Measurements from ENCODE around the gene TRIM50. TPM values are rescaled to one million over a fixed set of nuclear protein-coding genes. Genes with fewer than 3 reads are reported as not detected.
"Not testable (repeated sequence)": the region's sequence is repeated elsewhere in the genome, so short reads cannot be mapped to it uniquely, and the experiment has no call there.

Gene TRIM50
- total RNA-seq, 1 donor from 2014 or later = not detected

DNA sequence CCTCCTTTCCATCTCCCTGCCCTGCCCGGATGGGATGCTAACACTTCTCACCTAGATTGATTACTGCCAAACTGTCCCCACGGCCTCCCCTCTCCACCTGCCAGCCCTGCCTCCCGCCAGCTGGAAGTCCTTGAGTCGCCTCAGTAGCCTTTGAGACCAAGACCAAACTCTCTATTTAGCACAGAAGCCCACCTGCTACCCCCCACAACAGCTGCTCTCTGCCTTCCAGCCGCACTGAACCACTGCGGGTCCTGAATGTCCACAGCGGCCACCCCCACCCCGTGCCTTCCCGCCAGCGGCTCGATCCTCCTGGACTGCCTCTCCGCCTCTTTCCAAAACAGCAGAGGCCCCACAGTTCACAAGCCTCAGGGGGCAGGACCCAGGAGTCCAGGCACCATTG is 39.1 kb upstream of the TRIM50 start:
- no peaks in the 10 kb centered on the region for H3K36me3 Mint-ChIP-seq (ENCODE audit: low read depth)

DNA sequence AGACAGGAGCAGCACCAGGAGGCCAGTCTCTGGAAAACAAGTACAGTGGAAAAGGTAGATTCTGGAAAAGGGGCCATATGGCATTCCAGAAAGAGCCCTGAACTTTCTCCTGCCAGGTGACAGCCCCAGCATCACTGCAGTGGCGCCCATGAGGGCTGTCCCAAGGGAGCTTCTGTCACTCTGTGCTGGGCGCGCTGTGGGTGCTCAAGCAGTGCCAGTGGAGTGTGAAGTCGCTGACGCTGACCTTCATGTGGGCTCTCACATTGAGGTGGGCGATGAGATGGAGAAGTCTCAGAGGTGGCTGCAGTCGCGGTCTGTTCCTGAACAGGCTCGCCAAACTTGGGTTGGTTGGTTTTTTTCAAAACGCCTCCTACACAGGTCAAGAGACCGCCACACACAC is 38.2 kb upstream of the TRIM50 start:
- no peaks in the 10 kb centered on the region for H3K9me3 Mint-ChIP-seq

More for the DNA sequence above, 39.1 kb upstream of the TRIM50 start:
- H3K4me3 Mint-ChIP-seq = no peak overlapping the region
- H3K9me3 Mint-ChIP-seq = no peaks in the 10 kb centered on the region
- H3K4me1 Mint-ChIP-seq = peaks cover 8% of the 10 kb centered on the region
- TF ChIP-seq, protein P1, sequence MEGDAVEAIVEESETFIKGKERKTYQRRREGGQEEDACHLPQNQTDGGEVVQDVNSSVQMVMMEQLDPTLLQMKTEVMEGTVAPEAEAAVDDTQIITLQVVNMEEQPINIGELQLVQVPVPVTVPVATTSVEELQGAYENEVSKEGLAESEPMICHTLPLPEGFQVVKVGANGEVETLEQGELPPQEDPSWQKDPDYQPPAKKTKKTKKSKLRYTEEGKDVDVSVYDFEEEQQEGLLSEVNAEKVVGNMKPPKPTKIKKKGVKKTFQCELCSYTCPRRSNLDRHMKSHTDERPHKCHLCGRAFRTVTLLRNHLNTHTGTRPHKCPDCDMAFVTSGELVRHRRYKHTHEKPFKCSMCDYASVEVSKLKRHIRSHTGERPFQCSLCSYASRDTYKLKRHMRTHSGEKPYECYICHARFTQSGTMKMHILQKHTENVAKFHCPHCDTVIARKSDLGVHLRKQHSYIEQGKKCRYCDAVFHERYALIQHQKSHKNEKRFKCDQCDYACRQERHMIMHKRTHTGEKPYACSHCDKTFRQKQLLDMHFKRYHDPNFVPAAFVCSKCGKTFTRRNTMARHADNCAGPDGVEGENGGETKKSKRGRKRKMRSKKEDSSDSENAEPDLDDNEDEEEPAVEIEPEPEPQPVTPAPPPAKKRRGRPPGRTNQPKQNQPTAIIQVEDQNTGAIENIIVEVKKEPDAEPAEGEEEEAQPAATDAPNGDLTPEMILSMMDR (conservative IDR thresholded peaks at IDR 0.05) = no peak
- no peak for DNase-seq (ENCODE audit: low read depth, low spot score)
- peak overlapping the region; percentile 86 for H3K27ac Mint-ChIP-seq (ENCODE audit: unreplicated experiment)
- H3K27me3 Mint-ChIP-seq (ENCODE audit: low read depth) = no peaks in the 10 kb centered on the region

DNA sequence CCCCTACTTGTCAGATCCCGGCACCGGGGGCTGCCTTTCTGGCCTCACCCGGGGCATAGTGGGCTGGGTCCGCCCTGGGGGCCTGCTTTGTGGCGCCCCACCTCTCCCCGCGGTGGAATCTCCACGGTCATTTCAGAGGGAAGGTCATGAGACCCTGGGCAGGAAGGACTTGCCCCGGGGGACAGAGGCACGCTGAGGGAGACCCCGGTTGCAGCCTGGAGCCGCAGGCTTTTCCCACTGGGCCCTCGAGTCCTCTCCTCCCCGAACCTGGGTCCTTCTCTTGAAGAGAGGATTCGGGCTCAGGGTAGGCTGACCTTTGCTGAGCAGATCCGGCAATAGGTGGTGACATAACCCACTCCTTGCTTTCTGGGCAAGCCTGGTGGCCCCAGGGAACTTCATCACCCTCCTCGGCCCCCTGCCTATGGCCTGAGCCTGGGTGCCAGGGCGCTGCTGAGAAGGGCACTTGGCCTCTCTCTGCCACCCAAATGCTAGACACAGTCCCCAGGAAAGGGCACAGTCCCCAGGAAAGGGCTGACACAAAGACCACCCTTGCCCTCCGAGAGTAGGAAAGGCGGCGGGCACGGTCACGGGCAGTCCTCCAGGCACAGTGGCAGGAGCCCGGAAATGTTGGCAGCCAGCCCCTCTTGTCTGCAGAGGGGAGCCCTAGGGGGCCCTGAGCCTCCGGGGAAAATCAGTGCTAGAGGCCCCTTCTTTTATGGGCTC is 36.3 kb upstream of the TRIM50 start:
- Mint-ChIP-seq H3K4me3 (no peak overlapping the region), H3K4me1 (peaks cover 8% of the 10 kb centered on the region), H3K36me3 (ENCODE audit: low read depth) (no peaks in the 10 kb centered on the region), H3K27me3 (ENCODE audit: low read depth) (no peaks in the 10 kb centered on the region), H3K27ac (ENCODE audit: unreplicated experiment) (no peak overlapping the region), H3K9me3 (peaks cover 3% of the 10 kb centered on the region)
- no peak for DNase-seq (ENCODE audit: low read depth, low spot score)
- TF ChIP-seq, protein P1 (conservative IDR thresholded peaks at IDR 0.05) = no peak

More for the DNA sequence above, 38.2 kb upstream of the TRIM50 start:
- TF ChIP-seq, protein P1 (conservative IDR thresholded peaks at IDR 0.05) = no peak
- H3K27ac Mint-ChIP-seq (ENCODE audit: unreplicated experiment) = no peak overlapping the region
- no peak for DNase-seq (ENCODE audit: low read depth, low spot score)
- H3K4me3 Mint-ChIP-seq = no peak overlapping the region
- H3K4me1 Mint-ChIP-seq = peaks cover 8% of the 10 kb centered on the region
- H3K27me3 Mint-ChIP-seq (ENCODE audit: low read depth) = no peaks in the 10 kb centered on the region
- H3K36me3 Mint-ChIP-seq (ENCODE audit: low read depth) = no peaks in the 10 kb centered on the region

DNA sequence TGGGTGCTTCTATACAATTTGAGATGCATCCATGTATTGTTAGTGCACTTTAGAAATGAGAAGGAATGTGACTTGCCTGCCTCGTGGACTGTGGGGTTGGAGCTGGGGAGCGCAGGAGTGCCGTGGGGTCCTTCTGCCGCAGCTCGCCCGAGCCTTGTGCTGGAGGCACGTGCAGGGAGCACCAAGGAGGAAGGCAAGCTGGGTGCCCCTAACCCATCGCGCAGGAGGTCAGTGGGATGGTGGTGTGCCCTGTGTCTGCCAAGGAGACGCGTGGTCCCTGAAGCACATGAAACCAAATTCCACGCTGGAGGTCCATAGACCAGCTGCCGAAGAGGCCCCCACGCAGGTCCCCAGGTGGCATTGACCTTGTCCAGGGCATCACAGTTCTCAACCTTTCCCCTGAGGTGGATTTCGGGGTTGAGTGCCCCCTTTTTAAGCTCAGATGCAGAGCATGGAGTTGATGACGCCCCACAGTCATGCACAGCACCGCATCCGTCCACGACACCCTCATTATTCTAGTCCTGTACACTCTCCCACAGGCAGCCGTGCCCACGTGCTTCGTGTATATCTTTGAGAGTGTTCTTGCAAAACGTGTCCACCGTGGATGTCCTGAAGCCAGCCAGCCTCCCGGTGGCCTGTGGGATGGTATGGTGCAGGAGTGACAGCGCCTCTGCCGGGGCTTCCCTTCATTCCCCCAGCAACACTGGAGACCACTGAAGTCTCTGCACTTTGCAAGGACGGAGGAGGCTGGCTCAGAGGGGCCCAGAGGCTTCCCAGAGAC is 35.5 kb upstream of the TRIM50 start:
- H3K27me3 Mint-ChIP-seq (ENCODE audit: low read depth) = no peaks in the 10 kb centered on the region
- peaks cover 9% of the 10 kb centered on the region for H3K4me1 Mint-ChIP-seq
- H3K27ac Mint-ChIP-seq (ENCODE audit: unreplicated experiment) = peak overlapping the region; percentile 81
- no peak overlapping the region for H3K4me3 Mint-ChIP-seq
- DNase-seq (ENCODE audit: low read depth, low spot score) = no peak
- peaks cover 3% of the 10 kb centered on the region for H3K9me3 Mint-ChIP-seq
- no peaks in the 10 kb centered on the region for H3K36me3 Mint-ChIP-seq (ENCODE audit: low read depth)
- TF ChIP-seq, protein P1 (conservative IDR thresholded peaks at IDR 0.05) = no peak

DNA sequence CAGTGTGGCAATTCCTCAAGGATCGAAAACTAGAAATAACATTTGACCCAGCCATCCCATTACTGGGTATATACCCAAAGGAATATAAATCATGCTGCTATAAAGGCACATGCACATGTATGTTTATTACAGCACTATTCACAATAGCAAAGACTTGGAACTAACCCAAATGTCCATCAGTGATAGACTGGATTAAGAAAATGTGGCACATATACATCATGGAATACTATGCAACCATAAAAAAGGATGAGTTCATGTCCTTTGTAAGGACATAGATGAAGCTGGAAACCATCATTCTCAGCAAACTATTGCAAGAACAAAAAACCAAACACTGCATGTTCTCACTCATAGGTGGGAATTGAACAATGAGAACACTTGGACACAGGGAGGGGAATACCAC is 32.7 kb upstream of the TRIM50 start:
- H3K9me3 Mint-ChIP-seq; H3K27me3 Mint-ChIP-seq (ENCODE audit: low read depth); DNase-seq (ENCODE audit: low read depth, low spot score); H3K4me1 Mint-ChIP-seq; H3K36me3 Mint-ChIP-seq (ENCODE audit: low read depth); H3K4me3 Mint-ChIP-seq; H3K27ac Mint-ChIP-seq (ENCODE audit: unreplicated experiment): not testable (repeated sequence)

Data from neural crest cell (in vitro differentiated cells).